Measurements from ENCODE around the gene KCNJ16.

KCNJ16 gene

DNA sequence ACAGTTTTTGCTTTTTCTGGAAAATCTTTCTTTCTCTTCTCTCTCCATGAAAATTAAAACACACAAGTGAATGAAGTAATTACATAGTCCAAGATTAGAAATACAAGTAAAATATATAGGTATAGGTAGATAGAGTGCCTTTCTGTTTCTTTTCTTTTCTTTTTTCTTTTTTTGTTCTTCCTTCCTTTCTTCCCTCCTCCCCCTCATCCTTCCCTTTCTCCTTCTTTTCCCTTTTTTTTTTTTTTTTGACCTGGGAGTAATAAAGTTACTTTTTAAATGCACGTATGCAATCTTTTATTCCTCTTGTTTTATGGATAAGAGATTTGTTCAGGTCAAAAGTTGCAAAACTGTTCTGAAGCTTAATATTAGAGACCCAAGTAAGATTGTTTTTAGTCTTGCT lies 59.8 kb downstream of the KCNJ16 start:
- no peak for DNase-seq

DNA sequence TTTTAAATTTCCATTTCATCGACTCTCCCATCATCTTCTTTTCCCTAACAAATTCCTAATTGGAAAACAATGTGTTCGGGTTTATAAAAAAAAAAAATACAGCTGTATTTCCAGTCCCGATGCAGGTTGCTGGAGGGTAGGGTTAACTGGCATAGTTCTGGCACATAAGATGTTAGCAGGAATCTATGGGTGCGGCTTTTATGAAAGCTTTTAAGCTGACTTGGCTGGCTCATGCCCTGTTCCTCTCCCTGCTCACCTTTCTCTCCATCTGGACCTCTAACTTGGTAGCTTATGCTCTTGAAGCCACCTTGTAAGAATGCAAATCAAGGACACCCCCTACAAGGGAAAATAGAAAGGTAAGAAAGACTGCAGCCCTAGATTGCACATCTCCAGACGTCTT lies 61.1 kb downstream of the KCNJ16 start:
- no peak for DNase-seq

DNA sequence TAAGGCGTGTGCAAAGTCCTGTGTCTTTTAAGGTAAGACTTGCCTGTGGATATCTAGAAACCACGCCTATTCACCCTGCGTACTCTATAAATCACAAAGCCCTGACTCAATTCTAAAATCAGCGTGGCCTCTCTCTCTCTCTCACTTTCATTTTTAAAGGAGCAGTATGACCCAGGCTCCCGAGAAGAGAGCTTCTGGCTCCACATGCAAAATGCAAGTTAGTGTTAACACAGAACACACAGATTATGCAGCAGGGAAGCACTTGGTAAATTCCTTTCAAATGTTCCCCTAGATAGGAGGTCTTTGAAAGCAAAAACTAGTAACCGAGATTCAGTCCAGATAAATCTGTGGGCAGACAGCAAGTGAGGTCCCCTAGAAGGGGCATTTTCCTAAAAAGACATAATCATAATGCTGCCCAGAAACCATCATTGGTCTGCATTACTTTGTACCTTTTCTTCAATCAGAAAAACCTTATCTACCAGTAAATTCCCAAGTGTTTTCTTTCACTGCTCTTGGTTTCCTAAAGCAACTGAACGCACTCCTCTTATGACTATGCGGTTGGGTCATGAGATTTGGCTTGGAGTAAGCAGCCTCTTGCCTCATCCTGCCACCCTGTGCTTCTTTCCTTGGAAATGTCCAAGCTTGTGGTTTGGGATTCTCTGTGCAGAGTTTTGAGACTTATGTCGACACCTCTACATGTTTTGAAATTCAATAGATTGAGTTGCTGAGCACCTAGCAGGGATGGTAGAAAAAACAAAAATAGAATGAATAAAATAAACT lies 62.6 kb downstream of the KCNJ16 start:
- no peak for DNase-seq

DNA sequence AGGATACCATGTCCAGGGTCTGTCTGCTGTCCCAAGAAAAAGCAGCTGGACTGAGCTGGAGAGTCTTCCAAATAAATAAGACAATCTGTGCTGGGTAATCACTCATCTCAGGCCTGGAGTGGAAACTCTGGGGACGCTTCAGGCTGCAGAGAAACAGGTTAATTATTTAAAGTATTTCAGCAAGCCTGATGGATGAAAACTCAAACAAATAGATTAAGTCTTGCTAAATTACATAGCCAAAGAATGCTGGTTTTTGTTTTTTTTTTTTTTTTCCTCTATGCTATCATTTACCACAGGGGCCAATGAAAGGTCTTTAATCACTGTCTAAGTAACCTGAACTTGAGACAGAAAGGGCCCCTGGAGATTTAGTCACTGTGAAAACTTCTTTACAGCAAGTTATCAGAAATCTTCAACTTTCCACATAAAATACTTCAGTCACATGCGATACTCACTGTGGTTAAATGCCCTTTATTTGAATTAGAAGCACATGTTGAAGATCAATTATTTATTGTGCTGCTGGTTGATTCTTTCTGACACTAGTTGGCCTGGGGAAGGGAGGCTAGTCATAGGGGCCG lies 63.4 kb downstream of the KCNJ16 start:
- no peak for DNase-seq

DNA sequence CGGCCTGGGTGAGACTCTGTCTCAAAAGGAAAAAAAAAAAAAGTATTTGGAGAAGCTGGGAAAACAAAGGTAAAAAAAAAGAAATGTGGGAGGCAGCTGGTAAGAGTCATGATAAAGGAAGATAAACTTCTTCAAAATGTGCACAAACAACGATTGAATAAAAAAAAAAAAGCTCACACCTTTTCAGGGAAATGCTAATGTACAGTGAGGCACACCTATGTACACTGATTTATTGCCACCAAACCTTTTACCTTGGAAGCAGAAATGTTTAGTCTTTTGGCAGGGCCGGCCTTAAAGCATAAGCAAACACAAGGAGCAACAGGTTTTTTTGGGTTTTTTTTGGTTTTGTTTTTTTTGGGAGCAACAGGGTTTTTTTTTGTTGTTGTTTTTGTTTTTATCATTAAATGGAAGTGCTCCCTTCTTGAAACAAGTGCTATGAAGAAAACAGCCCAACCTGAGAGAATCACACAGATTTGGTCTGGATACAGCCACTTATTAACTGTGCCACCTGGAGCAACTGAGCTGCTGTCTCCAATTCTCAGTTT lies 64.5 kb downstream of the KCNJ16 start:
- DNase-seq: no peak

DNA sequence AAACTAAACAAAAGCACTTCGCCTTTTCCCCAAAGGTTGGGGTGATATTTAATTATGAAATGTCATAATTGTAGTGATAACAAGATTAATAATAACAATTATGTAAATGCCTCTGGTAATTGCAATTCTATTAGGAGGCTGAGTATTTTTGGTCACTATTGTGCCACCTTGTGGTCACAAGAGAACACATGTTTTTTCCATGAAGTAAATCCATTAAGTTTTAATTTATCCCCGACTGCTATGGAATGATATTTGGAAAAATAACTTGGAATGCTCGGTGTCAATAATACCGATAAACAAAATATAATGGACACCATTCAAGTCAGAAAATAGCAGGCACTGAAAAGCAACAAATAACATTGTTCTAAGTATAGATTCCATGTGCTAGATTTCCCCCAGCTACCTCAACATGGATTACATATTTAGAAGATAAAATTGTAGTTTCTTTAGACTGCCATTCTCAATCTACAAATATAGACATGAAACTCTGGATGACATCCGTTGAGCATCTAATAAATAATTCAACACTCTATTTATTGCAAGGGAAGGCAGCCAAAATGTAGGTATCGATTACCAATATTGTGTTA lies 69.3 kb downstream of the KCNJ16 start:
- DNase-seq: no peak

DNA sequence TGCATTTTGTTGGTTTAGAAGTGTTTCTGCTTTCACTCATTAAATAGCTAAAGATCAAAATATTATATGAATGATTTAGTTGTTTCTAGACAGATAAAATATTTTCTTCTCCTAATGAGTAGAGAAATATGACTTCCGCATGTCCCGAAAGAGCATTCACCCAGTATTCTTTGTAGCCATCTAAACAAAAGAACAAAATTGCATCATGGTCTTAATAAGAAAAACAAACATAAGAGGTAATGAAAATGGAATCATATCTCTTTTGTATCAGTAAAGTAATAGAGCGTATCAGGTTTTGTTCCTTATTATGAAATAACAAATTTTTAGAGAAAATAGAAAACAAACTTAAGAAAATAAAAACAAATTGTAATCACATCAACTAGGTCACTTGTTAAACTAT lies 78.2 kb downstream of the KCNJ16 start:
- DNase-seq: no peak

DNA sequence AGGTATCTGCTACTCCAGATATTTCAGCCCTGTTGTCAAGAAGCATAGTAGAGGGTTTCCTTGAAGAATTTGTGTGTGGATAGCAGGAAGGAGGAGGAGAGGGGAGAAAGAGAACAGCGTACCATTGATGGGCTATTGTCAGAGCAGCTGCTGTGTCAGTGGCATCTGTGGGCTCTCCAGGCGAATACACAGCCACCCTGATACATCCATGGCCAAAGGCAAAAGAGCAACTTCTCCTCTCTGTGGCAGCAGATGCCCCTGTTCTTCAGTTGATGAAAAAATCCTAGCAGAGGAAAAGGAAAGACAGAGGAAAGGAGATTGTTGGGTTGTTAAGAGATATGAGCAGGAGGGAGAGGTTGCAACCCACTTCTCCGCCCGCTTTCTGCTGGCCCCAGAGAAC lies 82.1 kb downstream of the KCNJ16 start:
- no peak for DNase-seq

DNA sequence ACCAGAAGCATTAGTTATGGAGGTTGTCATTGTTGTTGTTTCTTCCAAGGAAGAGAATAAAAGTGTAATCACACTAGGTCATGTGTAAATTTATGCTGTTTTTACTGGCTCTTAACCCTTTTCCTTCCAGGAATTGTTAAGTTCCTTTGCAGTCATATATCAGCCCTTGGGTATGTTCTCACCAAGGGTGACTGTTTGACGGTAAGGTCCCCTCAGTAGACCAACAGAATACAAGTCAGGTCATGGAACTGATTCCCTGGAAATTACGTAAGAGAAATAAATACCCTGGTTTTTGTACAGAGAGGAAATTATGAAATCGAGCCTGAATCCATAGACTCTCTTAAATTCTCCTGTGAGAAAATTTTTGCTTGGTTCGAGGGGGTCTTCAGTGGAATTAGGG lies 83.2 kb downstream of the KCNJ16 start:
- DNase-seq: no peak

DNA sequence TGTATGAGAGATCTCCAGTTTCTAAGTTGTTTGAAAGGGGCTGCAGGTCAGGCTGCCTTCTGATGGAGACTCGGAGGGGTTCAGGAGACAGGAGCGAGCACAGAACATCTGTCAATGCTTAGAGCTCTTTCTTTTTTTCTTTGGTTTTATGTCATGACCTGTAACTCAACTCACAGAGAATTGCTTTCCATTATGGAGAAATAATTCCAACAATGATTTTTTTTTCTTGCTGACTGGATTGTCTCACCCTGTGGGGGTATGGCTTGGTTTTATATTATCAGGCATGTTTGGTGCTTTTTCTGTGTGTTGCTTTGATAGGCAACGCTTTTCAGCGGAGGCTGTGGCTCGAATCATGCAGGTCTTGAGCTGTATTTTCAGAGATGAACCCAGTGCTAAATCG lies 83.6 kb downstream of the KCNJ16 start:
- DNase-seq: no peak

DNA sequence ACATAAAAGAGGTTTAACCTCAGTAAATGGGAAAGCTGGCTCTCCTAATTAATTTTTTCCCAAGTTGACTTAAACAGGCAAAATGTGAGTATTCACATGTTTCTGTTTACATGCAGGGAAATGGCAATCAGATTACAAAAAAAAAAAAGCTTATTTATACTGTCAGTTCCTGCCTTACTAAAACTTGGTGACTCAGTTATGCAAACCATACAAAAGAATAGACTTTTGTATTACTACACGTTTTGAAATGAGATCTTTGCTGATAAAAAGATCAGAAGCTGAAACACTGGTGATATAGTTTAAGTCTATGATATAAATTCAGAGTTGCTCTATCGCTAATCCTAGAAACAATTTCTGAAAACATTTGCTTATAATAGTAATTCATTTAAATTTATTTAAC lies 85.0 kb downstream of the KCNJ16 start:
- DNase-seq: no peak

DNA sequence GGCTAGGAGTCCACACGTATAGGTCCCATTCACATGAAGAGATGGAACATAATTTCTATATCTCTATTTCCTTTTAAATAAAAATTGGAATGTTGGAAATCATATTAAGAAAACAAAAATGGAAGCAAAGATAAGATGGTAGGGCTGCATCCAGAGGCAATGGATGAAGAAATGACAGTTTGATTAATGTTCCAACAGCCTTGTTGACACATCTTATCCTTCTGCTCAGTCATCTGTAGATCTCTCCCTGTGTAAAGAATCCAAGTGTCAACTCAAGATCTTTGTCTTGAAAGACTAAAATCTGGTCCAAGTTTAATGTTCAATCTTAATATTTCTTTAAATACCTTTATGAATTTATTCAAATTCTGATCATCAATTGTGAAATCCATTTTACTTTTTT lies 86.5 kb downstream of the KCNJ16 start:
- no peak for DNase-seq

DNA sequence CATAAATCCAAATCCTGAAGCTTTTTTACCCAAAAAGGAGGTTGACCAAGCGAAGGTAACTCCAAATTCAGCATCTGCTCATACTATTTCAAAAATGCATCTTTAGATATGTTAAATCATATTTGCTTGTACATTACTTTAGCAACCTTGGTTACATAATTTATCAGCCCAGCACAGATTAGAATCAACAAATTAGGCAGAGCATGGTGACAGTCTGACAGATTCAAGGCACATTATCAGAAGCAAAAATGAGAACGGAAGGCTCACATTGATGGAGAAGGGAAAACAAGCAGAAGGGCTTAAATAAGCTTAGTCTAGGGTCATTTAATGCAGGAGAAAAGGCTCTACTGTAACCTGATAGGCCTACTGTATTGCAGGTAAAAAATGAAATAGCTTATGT lies 90.4 kb downstream of the KCNJ16 start:
- no peak for DNase-seq

DNA sequence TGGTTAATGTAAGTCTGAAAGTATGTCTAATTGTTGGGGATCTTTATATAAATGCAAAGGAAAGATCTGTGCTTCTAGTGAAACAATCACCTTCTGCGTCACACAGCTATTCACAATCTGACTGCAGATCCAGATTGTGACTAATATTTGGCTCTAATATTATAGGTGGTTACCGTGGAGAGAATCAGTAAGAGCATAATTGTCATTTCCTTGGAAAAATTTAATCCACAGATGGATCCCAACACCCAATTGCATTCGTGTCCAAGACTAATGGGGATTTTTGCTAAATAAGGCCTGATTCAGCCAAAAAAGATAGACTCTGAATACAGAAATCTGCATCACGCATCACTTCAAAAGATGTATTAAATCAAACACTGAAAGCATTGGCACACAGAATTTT lies 91.6 kb downstream of the KCNJ16 start:
- no peak for DNase-seq

DNA sequence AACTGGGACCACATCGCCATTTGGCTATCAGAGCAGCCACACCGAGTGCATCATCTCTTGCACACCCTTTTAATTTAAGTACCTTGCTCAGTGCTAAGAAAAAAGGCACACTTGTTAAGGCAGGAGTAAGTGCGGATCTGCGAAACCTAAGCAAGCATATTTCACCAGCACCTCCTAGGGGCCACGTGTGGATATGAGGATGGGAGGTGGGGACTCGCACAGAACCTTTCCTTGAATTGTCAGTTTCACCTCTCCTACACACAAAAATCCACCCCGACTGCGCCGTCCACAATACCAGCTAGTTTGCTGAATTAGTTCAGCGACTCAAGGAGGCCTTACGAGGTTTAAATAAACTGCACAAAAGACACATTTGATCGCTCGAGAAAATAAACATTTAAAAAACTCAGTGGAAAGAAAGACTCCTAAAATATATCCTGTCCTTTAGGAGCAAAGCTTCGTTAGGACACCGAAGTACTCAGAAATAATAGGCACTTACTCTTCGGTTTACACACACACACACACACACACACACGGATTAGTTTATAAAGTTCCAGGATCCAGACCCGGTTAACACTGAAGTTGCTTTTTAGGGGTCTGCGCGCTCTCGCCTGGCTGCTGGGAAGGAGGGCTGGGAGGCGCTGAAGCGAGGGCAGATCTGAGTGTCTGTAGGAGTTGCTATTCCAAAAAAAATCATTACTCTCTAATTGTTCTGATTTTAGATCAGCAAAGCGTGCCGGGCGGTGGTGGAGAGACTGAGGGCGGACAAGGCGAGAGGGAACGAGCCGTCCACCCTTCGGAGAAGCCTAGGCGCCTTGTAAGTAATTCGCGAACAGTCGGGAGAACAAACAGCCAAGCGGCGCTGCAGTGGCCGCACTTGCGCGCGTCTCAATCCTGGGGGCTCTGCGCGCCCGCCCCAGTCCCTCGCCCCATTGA lies 93.3 kb downstream of the KCNJ16 start:
- DNase-seq: no peak

DNA sequence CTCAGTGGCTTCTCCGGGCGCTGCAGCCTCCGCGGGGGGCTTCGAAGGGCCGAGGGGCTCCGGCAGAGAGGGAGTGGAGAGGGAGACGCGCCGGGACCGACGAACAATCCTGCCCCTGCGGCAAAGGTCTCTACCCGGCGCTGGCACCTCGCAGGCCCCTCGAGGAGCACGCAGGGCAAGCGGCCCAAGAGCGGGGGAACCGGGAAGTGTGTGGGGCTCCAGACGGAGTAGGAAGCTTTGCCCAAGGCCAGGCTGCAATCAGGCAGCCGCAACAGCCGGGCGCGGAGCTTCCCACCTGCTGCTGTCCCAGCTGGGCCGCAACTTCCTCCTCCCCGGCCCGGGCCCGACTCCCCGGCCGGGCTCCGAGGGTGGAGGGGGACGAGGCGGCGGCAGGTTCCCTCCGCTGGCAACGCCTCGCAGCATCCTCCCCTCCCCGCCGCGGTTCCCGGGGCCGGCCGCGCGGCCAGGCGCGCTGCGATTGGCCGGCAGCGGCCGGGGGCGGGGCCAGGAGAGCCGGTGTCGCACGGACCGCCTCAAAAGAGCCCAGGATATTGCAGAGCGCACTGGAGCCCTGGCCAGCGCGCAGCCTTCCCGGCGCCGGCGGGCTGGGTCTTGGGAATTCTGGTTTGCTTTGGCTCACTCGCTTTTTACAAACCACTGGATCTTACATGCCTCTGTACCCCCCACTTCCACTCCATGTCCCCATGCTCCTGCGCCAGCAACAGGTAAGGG lies 94.1 kb downstream of the KCNJ16 start, which contains the start of gene KCNJ2:
Gene KCNJ2 (plus strand): TSS at position 556 of the 732 bp plus-strand sequence. CDS start 5,508 bp downstream, outside the sequence.
- DNase-seq: peak; percentile 72

DNA sequence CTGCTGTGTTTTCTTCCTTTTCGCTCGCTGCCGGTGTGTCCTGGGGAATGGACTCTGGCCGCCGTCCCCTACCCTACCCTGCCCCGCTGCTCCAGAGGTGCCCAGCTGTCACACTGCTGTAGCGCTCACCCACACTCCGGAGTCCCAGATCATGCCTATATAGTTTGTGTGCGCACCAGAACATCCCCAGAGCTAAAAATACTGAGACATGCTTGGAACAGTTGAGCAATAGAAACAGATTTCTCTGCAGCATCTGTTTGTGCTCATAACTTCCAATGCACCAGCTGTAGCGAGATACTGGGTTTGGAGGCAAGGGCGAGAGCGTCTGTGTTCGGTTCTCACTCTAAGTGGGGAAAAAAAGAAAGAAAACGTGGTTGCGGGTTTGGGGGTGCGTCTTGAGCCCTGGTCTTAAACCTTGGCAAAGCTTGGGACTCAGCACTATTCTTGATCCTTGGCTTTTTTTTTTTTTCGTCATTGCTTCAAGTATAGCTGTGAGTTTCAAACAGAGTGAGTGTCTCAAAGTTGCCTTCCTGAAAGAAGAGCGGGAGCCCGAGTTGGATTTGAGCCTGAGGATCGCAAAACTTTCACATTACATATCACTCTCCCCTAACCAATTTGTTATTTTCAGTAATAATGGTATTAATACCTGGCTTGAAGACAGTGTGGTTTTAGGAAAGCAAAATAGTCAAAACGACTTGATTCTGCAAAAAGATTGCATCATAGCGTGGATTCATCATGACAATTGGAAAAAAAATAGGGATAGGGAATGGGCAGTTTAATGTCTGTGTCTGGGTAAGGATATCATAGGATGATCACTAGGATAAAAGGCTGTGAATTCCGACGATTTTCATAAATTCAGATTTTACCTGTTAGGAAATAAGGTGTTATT lies 94.9 kb downstream of the KCNJ16 start:
- no peak for DNase-seq

DNA sequence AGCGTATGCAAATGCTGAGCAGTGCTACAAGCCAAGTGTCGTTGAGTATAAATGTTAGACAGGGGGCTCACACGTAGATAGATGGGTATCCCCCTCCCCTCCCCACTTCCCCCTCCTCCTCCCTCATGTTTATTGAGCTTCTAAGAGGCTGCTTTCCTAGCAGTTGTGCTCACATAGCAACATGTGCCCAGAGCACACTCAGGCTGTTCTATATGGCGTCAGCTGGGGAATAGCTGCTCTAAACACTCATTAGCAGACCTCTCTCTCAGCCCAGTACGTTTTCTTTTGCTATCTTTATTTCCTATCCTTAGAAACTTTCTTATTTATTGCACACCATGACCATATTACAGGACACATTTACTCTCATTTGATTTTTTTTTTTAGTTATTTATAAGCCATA lies 96.1 kb downstream of the KCNJ16 start:
- no peak for DNase-seq

DNA sequence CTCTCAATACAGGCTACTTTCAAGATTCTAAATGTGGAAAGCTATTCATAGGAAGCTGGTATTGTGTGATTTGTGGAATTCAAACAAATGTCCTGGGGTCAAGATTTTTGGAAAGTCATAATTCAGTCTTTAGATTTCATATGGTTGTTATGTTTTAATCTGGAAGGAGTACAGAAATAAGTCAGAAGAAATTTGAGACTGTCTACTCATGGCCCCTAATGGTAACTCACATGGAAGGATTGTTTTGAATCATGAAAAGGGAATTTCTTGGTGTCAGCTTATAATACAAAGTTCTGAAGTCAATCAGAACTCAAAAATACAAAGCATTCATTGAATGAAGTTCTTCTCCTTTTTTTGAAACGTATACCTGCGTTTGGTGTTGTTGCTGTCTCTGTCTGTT lies 97.4 kb downstream of the KCNJ16 start:
- DNase-seq: no peak

DNA sequence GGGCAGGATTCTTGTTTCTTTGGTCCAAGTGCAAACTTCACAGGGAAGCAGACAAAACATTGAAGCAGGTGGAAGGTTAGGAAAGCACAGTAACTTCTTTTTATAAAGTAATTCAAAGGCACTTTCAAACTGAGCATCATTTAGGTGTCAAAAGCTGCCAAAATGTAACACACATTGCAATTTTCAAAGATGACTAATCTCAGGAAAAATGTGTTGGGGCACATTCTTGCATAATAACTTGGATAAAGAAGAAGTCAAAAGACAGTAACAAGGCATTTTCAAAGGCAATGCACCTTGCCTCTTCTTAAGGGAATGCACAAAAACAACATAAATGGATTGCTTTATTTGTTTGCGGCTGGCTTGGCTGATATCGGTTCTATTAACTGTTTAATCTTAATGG lies 97.9 kb downstream of the KCNJ16 start:
- no peak for DNase-seq

DNA sequence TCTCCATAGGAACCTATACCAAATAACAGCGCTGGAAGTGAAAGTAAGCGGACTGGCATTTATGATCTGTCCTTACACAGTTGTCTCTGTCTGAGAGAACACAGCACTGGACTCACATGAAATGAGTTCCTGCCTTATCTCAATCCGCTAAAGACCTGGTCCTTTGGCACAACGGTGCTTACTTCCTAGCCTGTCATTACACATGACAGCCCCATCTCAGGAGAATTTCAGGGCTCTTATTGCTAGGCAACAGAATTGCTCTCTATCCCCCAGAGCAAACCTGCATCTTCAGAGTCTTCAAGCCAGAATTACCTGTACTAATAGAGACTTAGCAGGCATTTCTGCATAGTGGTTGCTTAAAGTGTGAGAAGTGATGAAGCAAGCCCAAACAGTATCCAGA lies 98.7 kb downstream of the KCNJ16 start:
- no peak for DNase-seq
